RKO (cell line): Measurements from ENCODE around the gene MRPL42.
"Not testable (repeated sequence)": the region's sequence is repeated elsewhere in the genome, so short reads cannot be mapped to it uniquely, and the experiment has no call there.

Source experiments
- DNase-seq: peaks from one replicate; pipeline ENCODE4 v3.0.0-alpha.2; 2016; ENCODE audit warnings: low spot score

MRPL42 gene

GRCh38 chr12:93549174-93549573 lies 81.9 kb downstream of the MRPL42 start:
- no peak for DNase-seq

- DNase-seq: no peak
Measured at GRCh38 chr12:93550748-93551611, 83.7 kb downstream of the MRPL42 start.

- no peak for DNase-seq
Measured at GRCh38 chr12:93552427-93552826, 85.1 kb downstream of the MRPL42 start.

GRCh38 chr12:93557879-93558278 lies 90.6 kb downstream of the MRPL42 start:
- DNase-seq: not testable (repeated sequence)

GRCh38 chr12:93558685-93559084 lies 91.4 kb downstream of the MRPL42 start:
- DNase-seq: not testable (repeated sequence)

GRCh38 chr12:93563807-93564538 lies 96.7 kb downstream of the MRPL42 start:
- no peak for DNase-seq

GRCh38 chr12:93565760-93566159 lies 98.4 kb downstream of the MRPL42 start:
- DNase-seq: no peak
